Ishikawa (cell line): Measurements from ENCODE around the gene VPS54.

ENCODE experiments used
- CEBPB ChIP-seq: IDR thresholded peaks from 2 replicates; pipeline ENCODE4 v1.6.1; 2012
- EP300 ChIP-seq: IDR thresholded peaks from 2 replicates; pipeline ENCODE4 v1.6.1; 2012; ENCODE audit warnings: borderline replicate concordance
- TAF1 ChIP-seq: IDR thresholded peaks from 2 replicates; pipeline ENCODE4 v1.6.1; 2012; ENCODE audit warnings: low read depth, mild to moderate bottlenecking
- TF ChIP-seq, protein P1 (sequence below): IDR thresholded peaks from 2 replicates; pipeline ENCODE4 v1.6.1; 2012; ENCODE audit warnings: low read depth, mild to moderate bottlenecking
- TF ChIP-seq, protein P2 (sequence below): IDR thresholded peaks from 2 replicates; pipeline ENCODE4 v1.6.1; 2012

DNA sequence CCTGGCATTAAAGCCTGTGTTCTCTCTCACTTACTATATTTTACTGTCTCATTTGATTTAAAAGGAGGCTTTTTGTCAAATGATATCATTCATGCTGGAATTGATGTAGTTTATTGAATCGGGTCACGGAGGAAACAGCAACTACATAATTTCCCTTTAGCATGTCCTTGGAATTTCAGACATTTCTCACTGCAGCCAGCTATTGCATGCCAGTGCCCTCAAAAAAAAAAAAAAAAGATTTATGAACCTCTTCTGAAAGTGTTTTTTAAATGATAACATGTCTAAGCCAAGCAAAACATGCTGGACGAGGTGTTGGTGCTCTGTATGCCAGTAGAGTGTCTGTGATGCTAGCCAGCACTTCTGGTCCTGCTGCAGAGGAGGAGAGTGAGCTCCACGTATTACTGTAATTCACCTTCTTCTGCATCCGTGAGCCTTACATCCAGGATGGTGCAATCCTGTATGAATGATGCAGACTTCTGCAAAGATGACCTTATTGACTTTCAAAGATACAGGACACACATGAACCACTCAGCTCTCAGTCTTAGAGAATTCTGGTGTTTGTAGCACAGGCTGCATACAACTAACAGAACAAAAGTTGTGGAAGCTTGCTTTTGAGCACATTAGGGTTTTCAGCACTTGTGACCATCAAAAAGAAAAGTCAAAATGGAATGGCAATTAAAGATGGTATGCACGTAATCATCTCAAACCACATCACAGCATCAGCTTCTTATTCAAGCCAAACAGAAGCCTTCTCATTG is 146.5 kb downstream of the VPS54 start:
- TF ChIP-seq CEBPB = no peak
- no peak for TF ChIP-seq EP300
- TF ChIP-seq, protein P1, sequence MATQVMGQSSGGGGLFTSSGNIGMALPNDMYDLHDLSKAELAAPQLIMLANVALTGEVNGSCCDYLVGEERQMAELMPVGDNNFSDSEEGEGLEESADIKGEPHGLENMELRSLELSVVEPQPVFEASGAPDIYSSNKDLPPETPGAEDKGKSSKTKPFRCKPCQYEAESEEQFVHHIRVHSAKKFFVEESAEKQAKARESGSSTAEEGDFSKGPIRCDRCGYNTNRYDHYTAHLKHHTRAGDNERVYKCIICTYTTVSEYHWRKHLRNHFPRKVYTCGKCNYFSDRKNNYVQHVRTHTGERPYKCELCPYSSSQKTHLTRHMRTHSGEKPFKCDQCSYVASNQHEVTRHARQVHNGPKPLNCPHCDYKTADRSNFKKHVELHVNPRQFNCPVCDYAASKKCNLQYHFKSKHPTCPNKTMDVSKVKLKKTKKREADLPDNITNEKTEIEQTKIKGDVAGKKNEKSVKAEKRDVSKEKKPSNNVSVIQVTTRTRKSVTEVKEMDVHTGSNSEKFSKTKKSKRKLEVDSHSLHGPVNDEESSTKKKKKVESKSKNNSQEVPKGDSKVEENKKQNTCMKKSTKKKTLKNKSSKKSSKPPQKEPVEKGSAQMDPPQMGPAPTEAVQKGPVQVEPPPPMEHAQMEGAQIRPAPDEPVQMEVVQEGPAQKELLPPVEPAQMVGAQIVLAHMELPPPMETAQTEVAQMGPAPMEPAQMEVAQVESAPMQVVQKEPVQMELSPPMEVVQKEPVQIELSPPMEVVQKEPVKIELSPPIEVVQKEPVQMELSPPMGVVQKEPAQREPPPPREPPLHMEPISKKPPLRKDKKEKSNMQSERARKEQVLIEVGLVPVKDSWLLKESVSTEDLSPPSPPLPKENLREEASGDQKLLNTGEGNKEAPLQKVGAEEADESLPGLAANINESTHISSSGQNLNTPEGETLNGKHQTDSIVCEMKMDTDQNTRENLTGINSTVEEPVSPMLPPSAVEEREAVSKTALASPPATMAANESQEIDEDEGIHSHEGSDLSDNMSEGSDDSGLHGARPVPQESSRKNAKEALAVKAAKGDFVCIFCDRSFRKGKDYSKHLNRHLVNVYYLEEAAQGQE = no peak
- TF ChIP-seq TAF1 = no peak
- TF ChIP-seq, protein P2, sequence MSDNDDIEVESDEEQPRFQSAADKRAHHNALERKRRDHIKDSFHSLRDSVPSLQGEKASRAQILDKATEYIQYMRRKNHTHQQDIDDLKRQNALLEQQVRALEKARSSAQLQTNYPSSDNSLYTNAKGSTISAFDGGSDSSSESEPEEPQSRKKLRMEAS = no peak
